H9 (cell line): ENCODE data around the gene INSL3. TPM values are rescaled to one million over a fixed set of nuclear protein-coding genes. Genes with fewer than 3 reads are reported as not detected.

Source experiments
- DNase-seq: peaks from one replicate; pipeline ENCODE4 v3.0.0-alpha.2; 2017
- H2AFZ ChIP-seq: one replicate; pipeline ENCODE4 v1.6.1; 2013; ENCODE audit warnings: mild to moderate bottlenecking, low read length, control low read depth, moderate library complexity
- H2AK5ac ChIP-seq: 2 replicates; pipeline ENCODE4 v1.6.1; 2013; ENCODE audit warnings: low read length, control low read depth, mixed read lengths; ENCODE audit not compliant: insufficient read length
- H2BK120ac ChIP-seq: one replicate; pipeline ENCODE4 v1.6.1; 2013; ENCODE audit warnings: low read depth, mild to moderate bottlenecking, low read length, control low read depth, inconsistent platforms; ENCODE audit not compliant: poor library complexity, severe bottlenecking
- H2BK12ac ChIP-seq: 2 replicates; pipeline ENCODE4 v1.6.1; 2013; ENCODE audit warnings: low read length, control low read depth, mixed read lengths, low read depth; ENCODE audit not compliant: insufficient read length
- H2BK15ac ChIP-seq: 2 replicates; pipeline ENCODE4 v1.6.1; 2013; ENCODE audit warnings: low read depth, low read length, control low read depth
- H2BK20ac ChIP-seq: one replicate; pipeline ENCODE4 v1.6.1; 2013; ENCODE audit warnings: low read depth, mild to moderate bottlenecking, low read length, control low read depth, inconsistent platforms; ENCODE audit not compliant: poor library complexity, severe bottlenecking
- H2BK5ac ChIP-seq: 2 replicates; pipeline ENCODE4 v1.6.1; 2013; ENCODE audit warnings: low read length, control low read depth, mixed read lengths; ENCODE audit not compliant: insufficient read length
- H3K14ac ChIP-seq: 2 replicates; pipeline ENCODE4 v1.6.1; 2013; ENCODE audit warnings: low read length, control low read depth; ENCODE audit not compliant: insufficient read depth
- H3K18ac ChIP-seq: 2 replicates; pipeline ENCODE4 v1.6.1; 2013; ENCODE audit warnings: low read depth, mild to moderate bottlenecking, mixed read lengths, low read length, control low read depth; ENCODE audit not compliant: insufficient read length
- H3K23ac ChIP-seq: 2 replicates; pipeline ENCODE4 v1.6.1; 2013; ENCODE audit warnings: low read length, control low read depth, mixed read lengths, low read depth; ENCODE audit not compliant: insufficient read length
- H3K23me2 ChIP-seq: 2 replicates; pipeline ENCODE4 v1.6.1; 2013; ENCODE audit warnings: low read depth, mild to moderate bottlenecking, mixed read lengths, low read length, control low read depth; ENCODE audit not compliant: insufficient read length, poor library complexity, severe bottlenecking
- H3K27ac ChIP-seq: 2 replicates; pipeline ENCODE4 v1.5.1; 2013; ENCODE audit warnings: low read length, control low read depth, mixed read lengths, low read depth; ENCODE audit not compliant: insufficient read length
- H3K27me3 ChIP-seq: 2 replicates; pipeline ENCODE4 v1.6.1; 2013; ENCODE audit warnings: low read length, control low read depth, inconsistent platforms; ENCODE audit not compliant: insufficient read depth
- H3K4ac ChIP-seq: 2 replicates; pipeline ENCODE4 v1.6.1; 2013; ENCODE audit warnings: low read depth, mild to moderate bottlenecking, control low read depth, inconsistent platforms, low read length, moderate library complexity
- H3K4me1 ChIP-seq: 2 replicates; pipeline ENCODE4 v1.6.1; 2013; ENCODE audit warnings: low read length, control low read depth, inconsistent platforms; ENCODE audit not compliant: insufficient read depth
- H3K4me2 ChIP-seq: 2 replicates; pipeline ENCODE4 v1.6.1; 2013; ENCODE audit warnings: low read length, control low read depth, mixed read lengths; ENCODE audit not compliant: insufficient read length, insufficient read depth
- H3K56ac ChIP-seq: 2 replicates; pipeline ENCODE4 v1.6.1; 2013; ENCODE audit warnings: low read depth, mild to moderate bottlenecking, mixed read lengths, low read length, control low read depth; ENCODE audit not compliant: insufficient read length
- H3K79me1 ChIP-seq: 2 replicates; pipeline ENCODE4 v1.6.1; 2013; ENCODE audit warnings: low read depth, mild to moderate bottlenecking, moderate library complexity, low read length, control low read depth, inconsistent platforms; ENCODE audit not compliant: insufficient read depth, poor library complexity, severe bottlenecking
- H3K79me2 ChIP-seq: 2 replicates; pipeline ENCODE4 v1.6.1; 2013; ENCODE audit warnings: low read length, control low read depth, inconsistent platforms; ENCODE audit not compliant: insufficient read depth
- H3K9ac ChIP-seq: 2 replicates; pipeline ENCODE4 v1.6.1; 2013; ENCODE audit warnings: low read length, control low read depth, mixed read lengths; ENCODE audit not compliant: insufficient read length; ENCODE audit errors: extremely low read depth
- H3K9me3 ChIP-seq: one replicate; pipeline ENCODE4 v1.6.1; 2013; ENCODE audit warnings: low read depth, low read length, inconsistent platforms; ENCODE audit not compliant: control insufficient read depth
- H3T11ph ChIP-seq: one replicate; pipeline ENCODE4 v1.6.1; 2013; ENCODE audit warnings: mild to moderate bottlenecking, low read length, control low read depth, inconsistent platforms
- H4K20me1 ChIP-seq: one replicate; pipeline ENCODE4 v1.6.1; 2013; ENCODE audit not compliant: control insufficient read depth, insufficient read length, insufficient read depth
- H4K5ac ChIP-seq: 2 replicates; pipeline ENCODE4 v1.6.1; 2013; ENCODE audit warnings: low read depth, mild to moderate bottlenecking, mixed read lengths, low read length, control low read depth; ENCODE audit not compliant: insufficient read length
- H4K8ac ChIP-seq: replicated peaks from 2 replicates; pipeline ENCODE4 v1.6.1; 2013; ENCODE audit warnings: low read length, control low read depth, mixed read lengths, low read depth; ENCODE audit not compliant: insufficient read length
- H4K91ac ChIP-seq: 2 replicates; pipeline ENCODE4 v1.6.1; 2013; ENCODE audit warnings: low read depth, mild to moderate bottlenecking, moderate library complexity, mixed read lengths, low read length, control low read depth; ENCODE audit not compliant: insufficient read length
- H3K27ac Mint-ChIP-seq, 3 experiments: 2 replicates in 2 of 3; 3 replicates in 1 of 3; pipeline ENCODE4 v1.8.0; 2020 to 2021; ENCODE audit warnings: mixed read lengths in 3 of 3, mild to moderate bottlenecking in 1 of 3, moderate library complexity in 1 of 3
- H3K27me3 Mint-ChIP-seq: 2 replicates; pipeline ENCODE4 v1.8.0; 2021; ENCODE audit warnings: low read depth, mild to moderate bottlenecking, moderate library complexity, mixed read lengths
- H3K36me3 Mint-ChIP-seq, 3 experiments: 2 replicates in 2 of 3; 3 replicates in 1 of 3; pipeline ENCODE4 v1.8.0; 2020 to 2021; ENCODE audit warnings: low read depth in 3 of 3, mixed read lengths in 3 of 3; ENCODE audit not compliant: insufficient read depth in 1 of 3
- H3K4me1 Mint-ChIP-seq, 2 experiments: 2 replicates each; pipeline ENCODE4 v1.8.0; 2020; ENCODE audit warnings: mixed read lengths in 2 of 2
- H3K4me3 Mint-ChIP-seq, 2 experiments: 2 replicates in 1 of 2; 3 replicates in 1 of 2; pipeline ENCODE4 v1.8.0; 2020 to 2021; ENCODE audit warnings: mild to moderate bottlenecking in 2 of 2, mixed read lengths in 2 of 2, moderate library complexity in 1 of 2
- H3K9me3 Mint-ChIP-seq, 2 experiments: 2 replicates in 1 of 2; 3 replicates in 1 of 2; pipeline ENCODE4 v1.8.0; 2020; ENCODE audit warnings: mild to moderate bottlenecking in 2 of 2, mixed read lengths in 2 of 2, moderate library complexity in 1 of 2
- WGBS: extraction: QIAGEN DNeasy Blood & Tissue Kit; methylation state at CpG from one replicate; pipeline ENCODE4 v1.1.7; 2013; ENCODE audit warnings: missing lambda C conversion rate, low lambda C conversion rate, mixed read lengths; ENCODE audit not compliant: insufficient read length; ENCODE audit errors: extremely low coverage; 5-methylcytosine and 5-hydroxymethylcytosine counted together
- total RNA-seq: library from RNA; stranded (reverse); gene quantifications from 2 replicates; pipeline ENCODE4 v1.2.1, GENCODE V29; 2021
- TF ChIP-seq, protein P1 (sequence below): fragments of 200-600 bp; sonication (generic); conservative IDR thresholded peaks from 3 replicates; pipeline ENCODE4 v1.8.0; 2021; ENCODE audit warnings: antibody characterized with exemption, mild to moderate bottlenecking

INSL3 gene
- total RNA-seq, 1 experiment from 2014 or later: 0.63 TPM

DNA sequence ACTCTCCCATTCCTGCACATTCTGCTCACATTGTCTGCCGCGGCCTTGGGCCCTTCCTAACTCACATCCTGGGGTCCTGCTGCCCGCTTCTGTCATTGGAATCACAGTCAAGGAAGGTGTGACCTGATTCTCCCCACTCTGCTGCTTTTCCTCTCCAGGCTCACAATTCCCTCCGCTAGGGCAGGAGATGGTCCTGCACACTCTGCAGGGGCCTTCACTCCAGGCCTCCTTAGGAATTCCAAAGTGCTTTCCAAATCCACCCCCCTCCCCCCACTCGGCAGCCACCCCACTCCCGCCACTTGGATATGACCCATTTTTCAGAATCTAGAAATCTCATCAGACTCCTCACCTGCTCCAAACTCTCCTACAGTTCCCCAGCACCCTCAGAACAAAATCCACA, 47.4 kb upstream of the INSL3 start:
- Histone ChIP-seq H4K91ac (no peak overlapping the region), H3K4me2 (no peak overlapping the region), H2BK20ac (no peak overlapping the region), H3K9me3 (no peaks in the 10 kb centered on the region), H3K23me2 (peaks cover under 1% of the 10 kb centered on the region), H4K5ac (no peak overlapping the region), H3K4ac (no peak overlapping the region), H3K4me1 (no peaks in the 10 kb centered on the region; the same call in 1 of the 2 replicates), H2BK12ac (no peak overlapping the region), H3K27me3 (no peaks in the 10 kb centered on the region; the same call in 1 of the 2 replicates), H3K79me1 (no peaks in the 10 kb centered on the region), H2BK5ac (no peak overlapping the region), H3K79me2 (no peaks in the 10 kb centered on the region), H4K20me1 (no peaks in the 10 kb centered on the region), H3K23ac (no peak overlapping the region), H3T11ph (no peak overlapping the region), H4K8ac (no peak overlapping the region), H3K27ac (no peak overlapping the region), H2BK15ac (no peak overlapping the region), H3K9ac (no peak overlapping the region), H2BK120ac (no peak overlapping the region), H3K56ac (no peak overlapping the region), H2AFZ (no peak overlapping the region), H2AK5ac (no peak overlapping the region), H3K14ac (no peak overlapping the region), H3K18ac (no peak overlapping the region)
- DNase-seq: no peak
- TF ChIP-seq, protein P1, sequence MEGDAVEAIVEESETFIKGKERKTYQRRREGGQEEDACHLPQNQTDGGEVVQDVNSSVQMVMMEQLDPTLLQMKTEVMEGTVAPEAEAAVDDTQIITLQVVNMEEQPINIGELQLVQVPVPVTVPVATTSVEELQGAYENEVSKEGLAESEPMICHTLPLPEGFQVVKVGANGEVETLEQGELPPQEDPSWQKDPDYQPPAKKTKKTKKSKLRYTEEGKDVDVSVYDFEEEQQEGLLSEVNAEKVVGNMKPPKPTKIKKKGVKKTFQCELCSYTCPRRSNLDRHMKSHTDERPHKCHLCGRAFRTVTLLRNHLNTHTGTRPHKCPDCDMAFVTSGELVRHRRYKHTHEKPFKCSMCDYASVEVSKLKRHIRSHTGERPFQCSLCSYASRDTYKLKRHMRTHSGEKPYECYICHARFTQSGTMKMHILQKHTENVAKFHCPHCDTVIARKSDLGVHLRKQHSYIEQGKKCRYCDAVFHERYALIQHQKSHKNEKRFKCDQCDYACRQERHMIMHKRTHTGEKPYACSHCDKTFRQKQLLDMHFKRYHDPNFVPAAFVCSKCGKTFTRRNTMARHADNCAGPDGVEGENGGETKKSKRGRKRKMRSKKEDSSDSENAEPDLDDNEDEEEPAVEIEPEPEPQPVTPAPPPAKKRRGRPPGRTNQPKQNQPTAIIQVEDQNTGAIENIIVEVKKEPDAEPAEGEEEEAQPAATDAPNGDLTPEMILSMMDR: no peak
- WGBS: no CpG with 5 or more reads among the region's 6 CpGs
- H3K4me3 Mint-ChIP-seq: peak overlapping the region in 1 of 2 experiments; percentile 48; a peak in 2 of 5 replicates
- H3K9me3 Mint-ChIP-seq: no peaks in the 10 kb centered on the region; a peak in 2 of 5 replicates
- H3K4me1 Mint-ChIP-seq: peaks cover 12 to 24% of the 10 kb centered on the region in 2 experiments
- peaks cover 3 to 21% (median 10%) of the 10 kb centered on the region in 3 experiments for H3K36me3 Mint-ChIP-seq
- peaks cover 45% of the 10 kb centered on the region for H3K27me3 Mint-ChIP-seq
- peak overlapping the region; percentile 6 to 88 (median 87); a peak in 6 of 7 replicates for H3K27ac Mint-ChIP-seq
